Measurements from ENCODE around the gene FAM168A.
A peak's percentile ranks its signal among the peaks of the same experiment; 100 is the strongest.

Gene FAM168A

DNA sequence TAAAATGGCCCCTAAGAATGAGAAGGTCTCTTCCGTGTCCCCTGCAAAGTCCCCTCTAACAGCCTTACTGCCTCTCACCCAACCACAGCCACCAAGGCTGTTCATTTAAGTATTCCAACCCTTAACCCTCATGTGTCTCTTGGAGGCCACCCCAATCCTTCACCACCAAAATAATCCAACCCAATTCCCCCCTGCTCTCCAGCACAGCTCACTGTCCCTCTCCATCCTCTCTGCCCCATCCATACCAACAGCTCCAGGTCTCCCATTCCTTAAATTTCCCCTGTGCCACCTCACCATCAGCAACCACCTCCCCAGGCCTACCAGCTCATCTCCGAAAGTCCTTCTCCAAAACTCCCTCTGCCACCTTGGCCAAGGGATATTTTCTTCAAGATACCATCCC lies 1.4 kb downstream of the FAM168A start:
- no peak for DNase-seq (ENCODE audit: low read depth)
- H3K4me3 ChIP-seq (ENCODE audit: low read length) = peak overlapping the region; percentile 75
- no peak for TF ChIP-seq CTCF (IDR thresholded peaks at IDR 0.05; ENCODE audit: insufficient read depth, low read depth, low read length, missing control alignments)

GRCh38 chr11:73592640-73593039 lies 5.3 kb downstream of the FAM168A start:
- DNase-seq (ENCODE audit: low read depth) = no peak
- H3K4me3 ChIP-seq (ENCODE audit: low read length) = no peak overlapping the region
- TF ChIP-seq CTCF (IDR thresholded peaks at IDR 0.05; ENCODE audit: insufficient read depth, low read depth, low read length, missing control alignments) = no peak

DNA sequence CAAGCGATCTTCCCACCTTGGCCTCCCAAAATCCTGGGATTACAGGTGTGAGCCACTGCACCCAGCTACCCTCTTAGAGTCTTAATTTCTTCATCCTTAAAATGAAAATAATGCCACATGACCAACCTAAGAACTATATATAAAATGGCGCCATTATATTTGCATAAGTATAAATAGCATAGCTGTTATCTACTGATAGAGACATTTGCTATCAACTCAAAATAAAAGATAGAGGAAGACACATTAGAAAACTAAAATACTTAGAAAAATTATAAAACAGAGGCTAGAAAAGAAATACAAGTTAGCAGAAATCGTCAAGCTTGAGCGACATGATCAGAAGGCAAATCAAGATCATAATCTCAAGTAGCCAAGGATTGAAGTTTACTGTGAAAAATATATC lies 6.2 kb downstream of the FAM168A start:
- DNase-seq (ENCODE audit: low read depth) = no peak
- no peak for TF ChIP-seq CTCF (IDR thresholded peaks at IDR 0.05; ENCODE audit: insufficient read depth, low read depth, low read length, missing control alignments)
- no peak overlapping the region for H3K4me3 ChIP-seq (ENCODE audit: low read length)

DNA sequence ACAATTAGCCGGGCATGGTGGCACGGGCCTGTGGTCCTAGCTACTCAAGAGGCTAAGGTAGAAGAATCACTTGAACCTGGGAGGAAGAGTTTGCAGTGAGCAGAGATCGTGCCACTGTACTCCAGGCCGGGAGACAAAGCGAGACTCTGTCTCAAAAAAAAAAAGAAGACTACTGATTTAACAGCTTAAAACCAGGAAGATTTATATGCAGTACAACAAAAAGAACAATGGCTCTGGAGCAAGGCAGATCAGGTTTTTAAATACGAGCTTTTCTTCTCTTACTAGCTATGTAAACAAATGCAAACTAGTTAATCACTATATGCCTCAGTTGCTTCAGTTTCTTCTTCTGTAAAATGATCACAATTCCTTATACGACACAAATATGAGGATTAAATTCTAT lies 6.9 kb downstream of the FAM168A start:
- no peak for TF ChIP-seq CTCF (IDR thresholded peaks at IDR 0.05; ENCODE audit: insufficient read depth, low read depth, low read length, missing control alignments)
- no peak for DNase-seq (ENCODE audit: low read depth)
- no peak overlapping the region for H3K4me3 ChIP-seq (ENCODE audit: low read length)

DNA sequence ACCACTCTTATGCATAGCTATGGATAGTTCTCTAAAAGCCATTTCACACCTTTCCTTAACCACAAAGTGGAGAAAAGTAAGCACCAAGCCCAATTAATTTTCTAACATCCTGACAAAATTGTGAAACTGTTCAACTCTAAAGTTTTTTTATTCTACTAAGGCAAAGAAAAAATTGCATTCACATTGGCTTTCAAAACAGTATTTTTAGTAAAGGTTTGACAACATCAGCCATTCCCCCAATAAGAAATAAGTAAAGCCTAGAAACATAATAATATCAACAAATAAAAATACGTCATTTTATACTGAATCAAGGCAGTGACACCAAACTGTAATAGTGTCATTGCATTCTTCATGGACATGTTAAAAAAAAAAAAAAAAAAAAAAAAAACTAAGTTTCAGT lies 11.1 kb downstream of the FAM168A start:
- no peak overlapping the region for H3K4me3 ChIP-seq (ENCODE audit: low read length)
- TF ChIP-seq CTCF (IDR thresholded peaks at IDR 0.05; ENCODE audit: insufficient read depth, low read depth, low read length, missing control alignments) = no peak
- no peak for DNase-seq (ENCODE audit: low read depth)

GRCh38 chr11:73585834-73586575 lies 11.9 kb downstream of the FAM168A start:
- DNase-seq (ENCODE audit: low read depth) = peak; percentile 84
- TF ChIP-seq CTCF (IDR thresholded peaks at IDR 0.05; ENCODE audit: insufficient read depth, low read depth, low read length, missing control alignments) = no peak
- H3K4me3 ChIP-seq (ENCODE audit: low read length) = no peak overlapping the region

DNA sequence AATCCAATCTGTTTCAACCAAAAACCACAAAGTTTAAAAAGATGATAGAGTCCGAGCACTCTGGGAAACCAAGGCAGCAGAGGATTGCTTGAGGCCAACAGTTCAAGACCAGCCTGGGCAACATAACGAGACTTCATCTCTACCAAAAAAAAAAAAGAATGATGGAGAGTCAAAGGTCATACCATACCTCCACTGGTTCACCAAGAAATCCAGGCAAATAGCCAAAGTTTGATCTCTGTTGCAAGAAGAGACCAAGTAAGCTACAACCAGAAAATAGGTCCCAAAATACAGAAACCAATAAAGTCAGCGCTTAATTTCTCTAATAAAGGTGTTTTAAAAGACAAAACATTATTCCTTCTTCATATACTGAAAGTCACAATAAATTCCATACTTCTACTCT lies 13.1 kb downstream of the FAM168A start:
- no peak for DNase-seq (ENCODE audit: low read depth)
- TF ChIP-seq CTCF (IDR thresholded peaks at IDR 0.05; ENCODE audit: insufficient read depth, low read depth, low read length, missing control alignments) = no peak
- no peak overlapping the region for H3K4me3 ChIP-seq (ENCODE audit: low read length)

Measured in epithelial cell of esophagus (primary cell).